Esophagus (tissue), 2 donors: ENCODE data around the gene EEF1G. TPM values are rescaled to one million over a fixed set of nuclear protein-coding genes. Genes with fewer than 3 reads are reported as not detected.

Experiments used
- H3K27ac ChIP-seq, 2 donors: one replicate each; pipeline ENCODE4 v1.5.1; 2013; ENCODE audit warnings: low read depth in 2 of 2, mild to moderate bottlenecking in 2 of 2, inconsistent platforms in 1 of 2, low read length in 1 of 2, moderate library complexity in 1 of 2
- H3K27me3 ChIP-seq, 2 donors: one replicate each; pipeline ENCODE4 v1.6.1; 2013; ENCODE audit warnings: low read length in 2 of 2, control low read depth in 1 of 2, mild to moderate bottlenecking in 1 of 2; ENCODE audit not compliant: insufficient read depth in 2 of 2, control insufficient read depth in 1 of 2
- H3K36me3 ChIP-seq, 2 donors: one replicate each; pipeline ENCODE4 v1.6.1; 2013; ENCODE audit warnings: low read length in 1 of 2; ENCODE audit not compliant: control insufficient read depth in 2 of 2, insufficient read depth in 2 of 2
- H3K4me1 ChIP-seq, 2 donors: one replicate each; pipeline ENCODE4 v1.6.1; 2013; ENCODE audit warnings: low read length in 1 of 2; ENCODE audit not compliant: control insufficient read depth in 2 of 2, insufficient read depth in 2 of 2
- H3K4me3 ChIP-seq, 2 donors: one replicate each; pipeline ENCODE4 v1.5.1; 2013; ENCODE audit warnings: low read length in 2 of 2, mild to moderate bottlenecking in 2 of 2, low read depth in 1 of 2, moderate library complexity in 1 of 2
- H3K9me3 ChIP-seq, 2 donors: one replicate each; pipeline ENCODE4 v1.6.1; 2013; ENCODE audit warnings: mild to moderate bottlenecking in 2 of 2, low read depth in 1 of 2, low read length in 1 of 2, moderate library complexity in 1 of 2; ENCODE audit not compliant: control insufficient read depth in 2 of 2, insufficient read depth in 1 of 2
- WGBS, 2 donors: extraction: QIAGEN DNeasy Blood & Tissue Kit; methylation state at CpG; one replicate each; pipeline ENCODE4 v1.1.7; 2013; 5-methylcytosine and 5-hydroxymethylcytosine counted together
- polyA plus RNA-seq, 2 donors: library from polyadenylated mRNA; stranded (reverse); fragments of 200-250 nt; gene quantifications; one replicate each; pipeline ENCODE4 v1.2.3, GENCODE V29; 2013
- donor health status: healthy with polysubstance abuse.
- donor health status: Bipolar disorder and iron deficiency.

Gene EEF1G
- polyA plus RNA-seq, 2 donors, result 884 to 1,495 TPM

GRCh38 chr11:62580959-62581715 lies 7.4 kb upstream of the EEF1G start:
- 94 to 95% methylated on average over 18 of the region's 18 CpGs for WGBS, 2 donors
- H3K36me3 ChIP-seq, result peaks cover 7 to 18% of the 10 kb centered on the region in 2 donors
- H3K4me3 ChIP-seq, result no peak overlapping the region
- H3K9me3 ChIP-seq, result no peaks in the 10 kb centered on the region
- H3K27ac ChIP-seq, result no peak overlapping the region
- peaks cover 0 to 4% of the 10 kb centered on the region in 2 donors for H3K4me1 ChIP-seq
- no peaks in the 10 kb centered on the region for H3K27me3 ChIP-seq

GRCh38 chr11:62579252-62579651 lies 5.6 kb upstream of the EEF1G start:
- no peak overlapping the region for H3K4me3 ChIP-seq
- WGBS, 2 donors, result 91 to 96% methylated on average over 2 of the region's 2 CpGs
- peaks cover 5 to 18% of the 10 kb centered on the region in 2 donors for H3K36me3 ChIP-seq
- no peaks in the 10 kb centered on the region for H3K9me3 ChIP-seq
- no peak overlapping the region for H3K27ac ChIP-seq
- peaks cover 0 to 8% of the 10 kb centered on the region in 2 donors for H3K4me1 ChIP-seq
- no peaks in the 10 kb centered on the region for H3K27me3 ChIP-seq

GRCh38 chr11:62578541-62578940 lies 4.8 kb upstream of the EEF1G start:
- Histone ChIP-seq H3K4me1 (peaks cover 0 to 8% of the 10 kb centered on the region in 2 donors), H3K9me3 (no peaks in the 10 kb centered on the region), H3K27me3 (no peaks in the 10 kb centered on the region), H3K36me3 (peaks cover 5 to 18% of the 10 kb centered on the region in 2 donors), H3K27ac (no peak overlapping the region), H3K4me3 (no peak overlapping the region)
- WGBS, 2 donors, result 95 to 97% methylated on average over 11 of the region's 11 CpGs

GRCh38 chr11:62577046-62577714 lies 3.5 kb upstream of the EEF1G start:
- Histone ChIP-seq H3K36me3 (peaks cover 5 to 18% of the 10 kb centered on the region in 2 donors), H3K27ac (peak overlapping the region; percentile 65 to 78), H3K4me3 (no peak overlapping the region), H3K27me3 (no peaks in the 10 kb centered on the region), H3K4me1 (peaks cover 0 to 8% of the 10 kb centered on the region in 2 donors), H3K9me3 (no peaks in the 10 kb centered on the region)
- WGBS, 2 donors, result 69 to 72% methylated on average over 12 of the region's 12 CpGs

GRCh38 chr11:62575837-62576236 lies 2.1 kb upstream of the EEF1G start:
- Histone ChIP-seq H3K36me3 (peaks cover 2 to 18% of the 10 kb centered on the region in 2 donors), H3K9me3 (no peaks in the 10 kb centered on the region), H3K27ac (peak overlapping the region in 1 of 2 donors; percentile 25), H3K4me3 (no peak overlapping the region), H3K4me1 (peaks cover 0 to 8% of the 10 kb centered on the region in 2 donors), H3K27me3 (no peaks in the 10 kb centered on the region)
- 89% methylated on average over 14 of the region's 14 CpGs for WGBS, 2 donors

- H3K9me3 ChIP-seq, result no peaks in the 10 kb centered on the region
- peaks cover 0 to 23% of the 10 kb centered on the region in 2 donors for H3K36me3 ChIP-seq
- H3K4me1 ChIP-seq, result peaks cover 0 to 8% of the 10 kb centered on the region in 2 donors
- no peaks in the 10 kb centered on the region for H3K27me3 ChIP-seq
- 45 to 49% methylated on average over 16 to 17 of the region's 17 CpGs for WGBS, 2 donors
- H3K4me3 ChIP-seq, result peak overlapping the region in 1 of 2 donors; percentile 83
- H3K27ac ChIP-seq, result peak overlapping the region; percentile 47 to 94
Measured at GRCh38 chr11:62575156-62575555, 1.5 kb upstream of the EEF1G start.

GRCh38 chr11:62574363-62575071 lies 826 bp upstream of the EEF1G start:
- Histone ChIP-seq H3K4me1 (peaks cover 0 to 8% of the 10 kb centered on the region in 2 donors), H3K27me3 (no peaks in the 10 kb centered on the region), H3K27ac (peak overlapping the region; percentile 94 to 97), H3K36me3 (peaks cover 0 to 26% of the 10 kb centered on the region in 2 donors), H3K9me3 (no peaks in the 10 kb centered on the region), H3K4me3 (peak overlapping the region; percentile 67 to 83)
- 1% methylated on average over 33 of the region's 33 CpGs for WGBS, 2 donors

GRCh38 chr11:62573006-62573591 lies 592 bp downstream of the EEF1G start:
- 1% methylated on average over 33 of the region's 33 CpGs for WGBS, 2 donors
- H3K36me3 ChIP-seq, result peaks cover 0 to 21% of the 10 kb centered on the region in 2 donors
- no peaks in the 10 kb centered on the region for H3K9me3 ChIP-seq
- H3K4me3 ChIP-seq, result peak overlapping the region; percentile 77 to 96
- H3K4me1 ChIP-seq, result peaks cover 0 to 8% of the 10 kb centered on the region in 2 donors
- no peaks in the 10 kb centered on the region for H3K27me3 ChIP-seq
- peak overlapping the region; percentile 82 to 87 for H3K27ac ChIP-seq

- H3K27ac ChIP-seq, result peak overlapping the region in 1 of 2 donors; percentile 40
- H3K4me1 ChIP-seq, result peaks cover 0 to 8% of the 10 kb centered on the region in 2 donors
- H3K4me3 ChIP-seq, result peak overlapping the region; percentile 2 to 96
- 65 to 71% methylated on average over 12 of the region's 12 CpGs for WGBS, 2 donors
- H3K9me3 ChIP-seq, result no peaks in the 10 kb centered on the region
- no peaks in the 10 kb centered on the region for H3K27me3 ChIP-seq
- peaks cover 0 to 21% of the 10 kb centered on the region in 2 donors for H3K36me3 ChIP-seq
Measured at GRCh38 chr11:62572431-62572830, 1.3 kb downstream of the EEF1G start.
